Neuronal stem cell (in vitro differentiated cells): ENCODE results near the gene NTF3.

Experiments
- DNase-seq: peaks from one replicate; pipeline ENCODE4 v3.0.0-alpha.2; 2013; ENCODE audit warnings: low spot score
- H2AFZ ChIP-seq: one replicate; pipeline ENCODE4 v1.6.1; 2013; ENCODE audit warnings: mild to moderate bottlenecking, low read length, inconsistent platforms
- H2AK5ac ChIP-seq: 2 replicates; pipeline ENCODE4 v1.6.1; 2013; ENCODE audit warnings: low read depth, mild to moderate bottlenecking, inconsistent platforms, low read length, moderate library complexity, mixed read lengths
- H2BK120ac ChIP-seq: 2 replicates; pipeline ENCODE4 v1.6.1; 2013; ENCODE audit warnings: low read depth, mild to moderate bottlenecking, inconsistent platforms, low read length, moderate library complexity, mixed read lengths
- H2BK12ac ChIP-seq: one replicate; pipeline ENCODE4 v1.6.1; 2013; ENCODE audit warnings: low read length, inconsistent platforms
- H2BK15ac ChIP-seq: 2 replicates; pipeline ENCODE4 v1.6.1; 2013; ENCODE audit warnings: mild to moderate bottlenecking, low read length, inconsistent platforms, mixed read lengths
- H2BK5ac ChIP-seq: one replicate; pipeline ENCODE4 v1.6.1; 2013; ENCODE audit warnings: inconsistent platforms, mild to moderate bottlenecking, low read length, moderate library complexity
- H3K14ac ChIP-seq: one replicate; pipeline ENCODE4 v1.6.1; 2013; ENCODE audit warnings: low read length, inconsistent platforms
- H3K18ac ChIP-seq: 2 replicates; pipeline ENCODE4 v1.6.1; 2013; ENCODE audit warnings: low read length, inconsistent platforms
- H3K23ac ChIP-seq: 2 replicates; pipeline ENCODE4 v1.6.1; 2013; ENCODE audit warnings: low read depth, mild to moderate bottlenecking, mixed read lengths, low read length, inconsistent platforms; ENCODE audit not compliant: poor library complexity
- H3K27ac ChIP-seq: replicated peaks from 3 replicates; pipeline ENCODE4 v1.5.1; 2013; ENCODE audit warnings: low read length, inconsistent platforms
- H3K27me3 ChIP-seq, 3 experiments: 2 replicates each; pipeline ENCODE4 v1.6.1; 2013; ENCODE audit warnings: low read length in 3 of 3, mild to moderate bottlenecking in 2 of 3, inconsistent platforms in 1 of 3, low read depth in 1 of 3, mixed read lengths in 1 of 3, moderate library complexity in 1 of 3; ENCODE audit not compliant: control insufficient read depth in 3 of 3, insufficient read depth in 3 of 3
- H3K36me3 ChIP-seq, 2 donors: replicated peaks in 1 of 2; 2 replicates each; pipeline ENCODE4 v1.6.1; 2013; ENCODE audit warnings: low read length in 2 of 2; ENCODE audit not compliant: control insufficient read depth in 2 of 2, insufficient read depth in 2 of 2
- H3K4ac ChIP-seq: 2 replicates; pipeline ENCODE4 v1.6.1; 2013; ENCODE audit warnings: inconsistent platforms, mild to moderate bottlenecking, low read length, moderate library complexity
- H3K4me1 ChIP-seq, 2 donors: 1 replicate in 1 of 2; 2 replicates in 1 of 2; pipeline ENCODE4 v1.6.1; 2013; ENCODE audit warnings: low read length in 2 of 2, low read depth in 1 of 2; ENCODE audit not compliant: control insufficient read depth in 2 of 2, insufficient read depth in 1 of 2
- H3K4me2 ChIP-seq: one replicate; pipeline ENCODE4 v1.6.1; 2013; ENCODE audit warnings: mild to moderate bottlenecking, low read length, inconsistent platforms; ENCODE audit not compliant: insufficient read depth, poor library complexity, severe bottlenecking
- H3K4me3 ChIP-seq, 2 donors: 2 replicates each; pipeline ENCODE4 v1.5.1; 2013; ENCODE audit warnings: low read length in 2 of 2, mild to moderate bottlenecking in 2 of 2, inconsistent platforms in 1 of 2, moderate library complexity in 1 of 2
- H3K79me1 ChIP-seq: one replicate; pipeline ENCODE4 v1.6.1; 2013; ENCODE audit warnings: low read depth, mild to moderate bottlenecking, inconsistent platforms, low read length, moderate library complexity
- H3K9ac ChIP-seq: one replicate; pipeline ENCODE4 v1.6.1; 2013; ENCODE audit warnings: mild to moderate bottlenecking, low read depth, low read length, inconsistent platforms; ENCODE audit not compliant: poor library complexity
- H3K9me3 ChIP-seq, 2 donors: replicated peaks in 1 of 2; 2 replicates each; pipeline versions ENCODE3 to v1.6.1; 2013; ENCODE audit warnings: low read length in 2 of 2, mild to moderate bottlenecking in 2 of 2, inconsistent platforms in 1 of 2, low read depth in 1 of 2, mixed read lengths in 1 of 2, moderate library complexity in 1 of 2; ENCODE audit not compliant: control insufficient read depth in 2 of 2, insufficient read depth in 1 of 2
- H4K8ac ChIP-seq: one replicate; pipeline ENCODE4 v1.6.1; 2013; ENCODE audit warnings: low read depth, mild to moderate bottlenecking, inconsistent platforms, low read length, moderate library complexity
- H4K91ac ChIP-seq: one replicate; pipeline ENCODE4 v1.6.1; 2013; ENCODE audit warnings: low read length, low read depth, mild to moderate bottlenecking, inconsistent platforms; ENCODE audit not compliant: poor library complexity
- WGBS, 2 donors: extraction: QIAGEN DNeasy Blood & Tissue Kit; methylation state at CpG; one replicate each; pipeline ENCODE4 v1.1.7; 2013; ENCODE audit warnings: missing lambda C conversion rate in 2 of 2, mixed read lengths in 1 of 2; ENCODE audit not compliant: insufficient read length in 2 of 2, insufficient replicate concordance in 1 of 2; ENCODE audit errors: extremely low coverage in 2 of 2; 5-methylcytosine and 5-hydroxymethylcytosine counted together

Gene NTF3

DNA sequence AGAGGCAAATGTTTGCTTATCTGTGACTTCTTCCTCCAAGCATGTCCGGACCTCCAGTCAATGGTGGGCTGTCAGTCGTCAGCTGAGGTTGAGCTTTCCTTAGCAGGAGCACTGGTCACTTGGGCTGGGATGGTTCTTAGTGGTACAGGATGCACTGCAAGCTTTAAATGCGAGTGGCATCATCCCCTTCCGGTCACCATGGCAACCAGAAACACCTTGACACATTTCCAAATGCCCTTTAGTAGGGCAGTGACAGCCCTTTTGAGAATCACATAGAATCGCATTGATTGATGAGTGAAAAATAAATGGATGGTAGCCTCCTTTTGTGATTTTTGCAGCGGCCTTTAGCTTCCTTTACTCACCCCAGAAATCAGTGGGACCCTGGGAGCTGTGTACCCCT is 24.1 kb downstream of the NTF3 start:
- H3K79me1 ChIP-seq, result peaks cover 2% of the 10 kb centered on the region
- H3K9ac ChIP-seq, result no peak overlapping the region
- H3K27ac ChIP-seq, result no peak overlapping the region
- WGBS, 2 donors, result no CpG with 5 or more reads among the region's 6 CpGs
- no peak overlapping the region for H2BK12ac ChIP-seq
- H3K4ac ChIP-seq, result no peak overlapping the region
- no peak for DNase-seq
- H2AFZ ChIP-seq, result no peak overlapping the region
- H3K4me3 ChIP-seq, result no peak overlapping the region
- no peak overlapping the region for H2AK5ac ChIP-seq
- H2BK15ac ChIP-seq, result no peak overlapping the region
- H3K4me1 ChIP-seq, result peaks cover 0 to 8% of the 10 kb centered on the region in 2 donors
- no peaks in the 10 kb centered on the region for H3K9me3 ChIP-seq
- H2BK120ac ChIP-seq, result no peak overlapping the region
- H3K23ac ChIP-seq, result no peak overlapping the region
- H3K27me3 ChIP-seq, result no peaks in the 10 kb centered on the region
- H4K8ac ChIP-seq, result no peak overlapping the region
- no peak overlapping the region for H2BK5ac ChIP-seq
- H3K18ac ChIP-seq, result peak overlapping the region; percentile 36
- H4K91ac ChIP-seq, result no peak overlapping the region
- H3K36me3 ChIP-seq, result no peaks in the 10 kb centered on the region
- no peak overlapping the region for H3K14ac ChIP-seq
- H3K4me2 ChIP-seq, result no peak overlapping the region

DNA sequence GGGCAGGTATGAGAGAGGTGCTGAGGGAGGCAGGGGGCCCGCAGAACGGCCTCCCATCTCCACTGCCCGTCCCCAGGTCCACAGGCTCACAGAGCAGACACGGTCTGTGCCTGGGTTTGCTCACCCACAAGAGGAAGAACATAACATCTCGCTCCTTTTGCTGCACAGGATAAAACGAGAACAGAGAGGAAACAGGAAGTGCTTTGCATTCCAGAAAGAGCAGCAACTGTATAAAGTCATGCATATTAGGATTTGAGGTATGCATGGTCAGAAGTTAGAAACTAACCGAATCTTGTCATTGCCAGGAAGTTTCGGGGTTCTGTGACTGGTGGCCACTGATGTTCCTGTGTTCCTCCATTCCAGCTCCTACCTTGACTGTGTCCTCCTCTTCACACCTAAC is 25.0 kb downstream of the NTF3 start:
- Histone ChIP-seq H4K91ac (no peak overlapping the region), H2AK5ac (no peak overlapping the region), H3K4me3 (no peak overlapping the region), H3K9ac (no peak overlapping the region), H3K9me3 (no peaks in the 10 kb centered on the region), H2AFZ (peak overlapping the region; percentile 68), H3K23ac (no peak overlapping the region), H3K18ac (no peak overlapping the region), H3K14ac (no peak overlapping the region), H2BK15ac (no peak overlapping the region), H3K27me3 (no peaks in the 10 kb centered on the region), H3K4me2 (no peak overlapping the region), H3K4ac (no peak overlapping the region), H2BK120ac (no peak overlapping the region), H3K27ac (no peak overlapping the region), H2BK5ac (no peak overlapping the region), H3K36me3 (no peaks in the 10 kb centered on the region), H2BK12ac (no peak overlapping the region), H4K8ac (no peak overlapping the region), H3K4me1 (peaks cover 0 to 8% of the 10 kb centered on the region in 2 donors), H3K79me1 (peaks cover 2% of the 10 kb centered on the region)
- WGBS, 2 donors, result no CpG with 5 or more reads among the region's 8 CpGs
- no peak for DNase-seq

DNA sequence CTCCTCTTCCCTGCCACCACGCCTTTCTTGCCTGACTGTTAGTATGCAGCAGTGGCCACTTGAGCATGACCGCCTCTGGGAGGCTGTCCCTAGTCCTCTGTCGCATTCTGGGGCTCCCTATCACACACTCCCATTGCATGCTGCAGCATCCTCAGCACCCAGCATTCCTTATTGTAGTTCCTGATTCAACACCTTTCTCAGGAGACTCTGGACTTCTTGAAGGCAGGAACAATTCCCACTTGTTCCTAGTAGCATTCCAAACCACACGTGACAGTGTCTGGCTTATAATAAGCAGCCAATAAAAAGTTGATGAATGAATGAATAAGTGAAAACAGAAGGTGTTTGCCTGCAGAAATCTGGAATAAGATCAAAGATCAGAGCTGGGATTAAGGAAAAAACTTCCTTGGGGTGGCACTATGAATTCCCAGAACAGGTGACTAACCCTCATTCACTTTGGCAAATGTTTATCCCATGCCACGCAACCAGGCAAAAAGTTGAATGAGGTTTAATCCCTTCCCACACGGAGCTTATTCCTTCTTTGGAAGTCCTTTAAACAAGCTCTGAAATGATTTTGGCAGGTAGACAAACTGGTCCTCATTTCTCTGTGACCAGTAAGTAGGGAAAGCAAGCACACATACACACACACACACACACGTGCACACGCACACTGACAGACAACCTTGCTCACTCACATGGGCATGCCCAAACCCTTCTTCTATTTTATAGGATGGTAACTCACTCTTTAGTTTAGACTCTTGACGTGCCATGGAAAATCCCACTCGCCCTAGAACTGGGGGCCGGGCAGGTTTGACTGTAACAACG is 26.5 kb downstream of the NTF3 start:
- no peak overlapping the region for H3K14ac ChIP-seq
- H3K36me3 ChIP-seq, result no peaks in the 10 kb centered on the region
- H4K8ac ChIP-seq, result no peak overlapping the region
- no peak overlapping the region for H3K4ac ChIP-seq
- no peak overlapping the region for H2AFZ ChIP-seq
- WGBS, 2 donors, result no CpG with 5 or more reads among the region's 12 CpGs
- peaks cover 0 to 8% of the 10 kb centered on the region in 2 donors for H3K4me1 ChIP-seq
- H3K4me2 ChIP-seq, result no peak overlapping the region
- no peak overlapping the region for H3K9ac ChIP-seq
- H3K79me1 ChIP-seq, result peaks cover 2% of the 10 kb centered on the region
- H3K27ac ChIP-seq, result no peak overlapping the region
- H3K18ac ChIP-seq, result peak overlapping the region; percentile 34
- H4K91ac ChIP-seq, result no peak overlapping the region
- no peak overlapping the region for H3K23ac ChIP-seq
- no peaks in the 10 kb centered on the region for H3K9me3 ChIP-seq
- H2BK5ac ChIP-seq, result no peak overlapping the region
- DNase-seq, result no peak
- no peak overlapping the region for H2BK120ac ChIP-seq
- no peak overlapping the region for H2BK15ac ChIP-seq
- no peaks in the 10 kb centered on the region for H3K27me3 ChIP-seq
- H3K4me3 ChIP-seq, result peak overlapping the region in 1 of 2 donors; percentile 16
- H2BK12ac ChIP-seq, result no peak overlapping the region
- H2AK5ac ChIP-seq, result no peak overlapping the region

DNA sequence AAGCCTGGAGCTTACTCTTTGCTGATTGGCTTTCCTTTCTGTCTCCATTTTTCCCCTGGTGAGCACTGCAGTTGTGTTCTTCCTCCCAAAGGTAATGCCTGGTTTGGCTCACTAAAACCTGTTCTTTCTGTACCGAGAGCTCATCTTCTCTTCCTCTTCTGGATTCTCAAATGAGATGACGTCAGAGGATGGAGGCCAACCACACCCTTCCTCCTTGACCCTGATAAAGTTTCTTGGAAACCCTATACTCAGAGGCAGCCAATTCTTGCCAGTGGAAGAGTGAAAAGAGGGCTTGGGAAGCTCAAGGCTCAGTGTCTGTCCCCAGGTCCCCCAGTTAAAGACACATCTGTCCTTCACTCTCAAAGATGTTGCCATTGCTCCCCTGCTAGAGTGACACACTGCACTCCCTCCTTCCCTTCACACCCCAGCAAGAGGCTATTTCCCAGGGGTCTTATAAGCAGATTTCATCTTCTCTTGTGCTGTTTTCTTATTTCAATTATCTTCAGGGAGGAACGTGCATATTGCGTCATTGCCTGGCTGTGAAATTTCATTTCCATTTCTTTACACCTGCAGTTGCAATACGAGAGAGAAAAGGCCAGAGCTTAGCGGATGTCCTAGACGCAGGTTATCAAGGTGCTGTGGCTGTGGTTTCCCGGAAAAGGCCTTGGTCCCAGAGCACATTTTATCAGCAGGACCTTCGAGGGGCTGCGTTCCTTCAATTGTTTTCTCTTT is 27.3 kb downstream of the NTF3 start:
- no peak overlapping the region for H3K18ac ChIP-seq
- WGBS, 2 donors, result no CpG with 5 or more reads among the region's 10 CpGs
- DNase-seq, result no peak
- H2AFZ ChIP-seq, result no peak overlapping the region
- H4K8ac ChIP-seq, result no peak overlapping the region
- no peak overlapping the region for H2AK5ac ChIP-seq
- H4K91ac ChIP-seq, result no peak overlapping the region
- H3K4me1 ChIP-seq, result peaks cover 0 to 8% of the 10 kb centered on the region in 2 donors
- H3K36me3 ChIP-seq, result no peaks in the 10 kb centered on the region
- no peak overlapping the region for H3K4ac ChIP-seq
- H3K4me3 ChIP-seq, result no peak overlapping the region
- no peak overlapping the region for H2BK5ac ChIP-seq
- no peak overlapping the region for H3K23ac ChIP-seq
- H3K4me2 ChIP-seq, result no peak overlapping the region
- H3K9ac ChIP-seq, result no peak overlapping the region
- H2BK120ac ChIP-seq, result no peak overlapping the region
- H2BK12ac ChIP-seq, result no peak overlapping the region
- H3K9me3 ChIP-seq, result no peaks in the 10 kb centered on the region
- H3K79me1 ChIP-seq, result peaks cover 2% of the 10 kb centered on the region
- no peak overlapping the region for H3K27ac ChIP-seq
- no peaks in the 10 kb centered on the region for H3K27me3 ChIP-seq
- no peak overlapping the region for H2BK15ac ChIP-seq
- H3K14ac ChIP-seq, result no peak overlapping the region
